Esophagus squamous epithelium (tissue), 4 donors: ENCODE results near the gene PPP2R3A.

Source experiments
- POLR2A ChIP-seq, 4 donors: fragments of 450-650 bp; IDR thresholded peaks; one replicate each; pipeline ENCODE4 v1.6.1; 2017; ENCODE audit warnings: antibody characterized with exemption in 4 of 4, mild to moderate bottlenecking in 4 of 4, moderate library complexity in 3 of 4
- TF ChIP-seq, protein P1 (sequence below), 6 experiments: fragments of 450-650 bp in 4 of 6; fragments of 200-600 bp in 2 of 6; sonication (generic) in 2 of 6; IDR thresholded peaks; one replicate each; pipeline ENCODE4 v1.5.1; 2016 to 2019; ENCODE audit warnings: antibody characterized with exemption in 6 of 6, mild to moderate bottlenecking in 4 of 6, moderate library complexity in 4 of 6

DNA sequence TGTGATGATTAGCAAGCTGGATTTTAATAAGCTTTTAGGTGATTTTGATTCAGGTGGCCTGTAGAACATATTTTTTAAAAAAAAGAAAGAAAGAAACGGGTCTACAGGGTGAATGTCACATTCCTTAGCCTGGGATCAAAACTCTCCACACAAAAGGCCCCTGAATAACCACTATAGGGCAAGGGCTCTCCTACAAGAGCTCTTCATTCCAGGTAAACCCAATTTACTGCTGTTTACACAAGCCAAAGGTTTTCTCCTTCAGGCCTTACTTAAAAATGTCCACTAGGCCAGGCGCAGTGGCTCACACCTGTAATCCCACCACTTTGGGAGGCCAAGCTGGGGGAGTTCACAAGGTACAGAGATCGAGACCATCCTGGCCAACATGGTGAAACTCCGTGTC is 222.3 kb downstream of the PPP2R3A start:
- TF ChIP-seq, protein P1, sequence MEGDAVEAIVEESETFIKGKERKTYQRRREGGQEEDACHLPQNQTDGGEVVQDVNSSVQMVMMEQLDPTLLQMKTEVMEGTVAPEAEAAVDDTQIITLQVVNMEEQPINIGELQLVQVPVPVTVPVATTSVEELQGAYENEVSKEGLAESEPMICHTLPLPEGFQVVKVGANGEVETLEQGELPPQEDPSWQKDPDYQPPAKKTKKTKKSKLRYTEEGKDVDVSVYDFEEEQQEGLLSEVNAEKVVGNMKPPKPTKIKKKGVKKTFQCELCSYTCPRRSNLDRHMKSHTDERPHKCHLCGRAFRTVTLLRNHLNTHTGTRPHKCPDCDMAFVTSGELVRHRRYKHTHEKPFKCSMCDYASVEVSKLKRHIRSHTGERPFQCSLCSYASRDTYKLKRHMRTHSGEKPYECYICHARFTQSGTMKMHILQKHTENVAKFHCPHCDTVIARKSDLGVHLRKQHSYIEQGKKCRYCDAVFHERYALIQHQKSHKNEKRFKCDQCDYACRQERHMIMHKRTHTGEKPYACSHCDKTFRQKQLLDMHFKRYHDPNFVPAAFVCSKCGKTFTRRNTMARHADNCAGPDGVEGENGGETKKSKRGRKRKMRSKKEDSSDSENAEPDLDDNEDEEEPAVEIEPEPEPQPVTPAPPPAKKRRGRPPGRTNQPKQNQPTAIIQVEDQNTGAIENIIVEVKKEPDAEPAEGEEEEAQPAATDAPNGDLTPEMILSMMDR (IDR thresholded peaks at IDR 0.05): no peak
- TF ChIP-seq POLR2A (IDR thresholded peaks at IDR 0.05): no peak
